Colonic mucosa (tissue), 4 donors: ENCODE data around the gene MTRF1. TPM values are rescaled to one million over a fixed set of nuclear protein-coding genes. Genes with fewer than 3 reads are reported as not detected.

Source experiments
- DNase-seq: peaks from one replicate; pipeline ENCODE4 v3.0.0-alpha.2; 2020
- H3K27ac ChIP-seq: fragments of 200-600 bp; one replicate; pipeline ENCODE4 v1.8.0; 2021
- H3K27me3 ChIP-seq: fragments of 200-600 bp; one replicate; pipeline ENCODE4 v1.8.0; 2021
- H3K36me3 ChIP-seq: fragments of 200-600 bp; one replicate; pipeline ENCODE4 v1.8.0; 2021
- H3K4me1 ChIP-seq: fragments of 200-600 bp; one replicate; pipeline ENCODE4 v1.8.0; 2021; ENCODE audit warnings: mild to moderate bottlenecking
- H3K4me3 ChIP-seq: fragments of 200-600 bp; one replicate; pipeline ENCODE4 v1.8.0; 2021
- H3K9ac ChIP-seq, 2 donors: one replicate each; pipeline ENCODE4 v1.7.0; 2013; ENCODE audit warnings: control low read depth in 2 of 2, low read depth in 2 of 2, low read length in 2 of 2
- H3K9me3 ChIP-seq: fragments of 200-600 bp; one replicate; pipeline ENCODE4 v1.8.0; 2021
- CTCF ChIP-seq: fragments of 200-600 bp; IDR thresholded peaks from one replicate; pipeline ENCODE4 v1.8.0; 2022; ENCODE audit warnings: antibody characterized with exemption, mild to moderate bottlenecking
- intact Hi-C: fragments of 100-400 bp; cut with DNase I; formaldehyde crosslinking; loops from one replicate; pipeline ENCODE4 v1.14.1; 2022
- total RNA-seq, 2 donors: library from RNA; stranded (reverse); fragmentation: NEBNext Ultra II Directional in 1 of 2; extraction: Animal tissue kit (Norgen Biotek cat#: 25700) in 1 of 2; gene quantifications; one replicate each; pipeline ENCODE4 v1.2.1, GENCODE V29; 2021
- donor health status: healthy.
- donor health status: DM: no; HTN: no; CAD: no.
- donor health status: DM: no; HTN: no; CAD: no.

MTRF1 gene
- total RNA-seq, 2 donors from 2014 or later, result 11.4 to 16.3 TPM

- intact Hi-C loops, result no loop called here
- TF ChIP-seq CTCF, result no peak
- H3K9ac ChIP-seq, result no peak overlapping the region
- H3K4me3 ChIP-seq, result no peak overlapping the region
- H3K4me1 ChIP-seq, result no peaks in the 10 kb centered on the region
- no peaks in the 10 kb centered on the region for H3K9me3 ChIP-seq
- no peak for DNase-seq
- no peaks in the 10 kb centered on the region for H3K27me3 ChIP-seq
- no peak overlapping the region for H3K27ac ChIP-seq
- no peaks in the 10 kb centered on the region for H3K36me3 ChIP-seq
These were observed 59.6 kb downstream of the MTRF1 start for GRCh38 chr13:41203810-41204209.

DNA sequence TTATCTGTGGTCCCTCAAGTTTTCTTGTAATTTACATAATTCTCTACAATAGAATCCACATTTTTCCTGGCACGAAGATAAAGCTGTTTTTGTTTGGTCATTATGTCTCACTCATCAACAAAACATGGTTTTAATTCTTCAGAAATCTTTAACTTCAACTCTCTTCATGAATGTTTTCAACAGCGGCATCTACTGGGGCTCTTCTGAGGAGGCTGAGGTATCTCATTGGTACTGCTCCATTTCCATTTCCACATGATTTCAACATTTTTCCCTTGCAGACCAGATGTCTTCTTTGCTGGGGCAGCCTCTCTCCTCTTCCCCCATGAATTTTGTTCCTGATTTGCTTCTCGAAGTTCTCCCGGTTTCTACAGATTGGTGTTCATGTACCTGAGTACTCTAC lies 63.2 kb downstream of the MTRF1 start:
- H3K9ac ChIP-seq, result no peak overlapping the region
- no peak for DNase-seq
- TF ChIP-seq CTCF, result no peak
- no peaks in the 10 kb centered on the region for H3K9me3 ChIP-seq
- no peak overlapping the region for H3K4me3 ChIP-seq
- no peaks in the 10 kb centered on the region for H3K4me1 ChIP-seq
- intact Hi-C loops, result no loop called here
- no peaks in the 10 kb centered on the region for H3K27me3 ChIP-seq
- no peaks in the 10 kb centered on the region for H3K36me3 ChIP-seq
- no peak overlapping the region for H3K27ac ChIP-seq

DNA sequence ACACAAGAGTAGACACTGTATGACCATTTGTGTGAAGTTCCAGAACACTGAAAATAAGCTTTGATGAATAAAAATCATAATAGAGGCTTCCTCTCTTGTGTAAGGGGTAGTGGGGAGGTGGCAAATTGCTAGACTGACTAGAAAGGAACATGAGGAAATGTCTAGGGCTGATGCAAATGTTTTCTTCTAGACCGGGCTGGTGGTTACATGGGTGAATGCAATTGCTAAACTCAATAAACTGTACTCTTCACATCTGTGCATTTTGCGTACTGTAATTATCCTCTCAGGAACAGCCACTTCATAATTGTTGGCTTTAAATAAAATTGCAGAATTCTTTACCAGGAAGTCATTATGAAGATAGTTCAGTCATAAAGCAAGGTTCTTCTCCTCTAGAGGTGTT lies 63.9 kb downstream of the MTRF1 start:
- intact Hi-C loops, result loop anchor here (5.0 kb wide), 1 partner anchor 67 kb away; the partner anchor contains the start of gene KBTBD6
- Histone ChIP-seq H3K36me3 (no peaks in the 10 kb centered on the region), H3K27me3 (no peaks in the 10 kb centered on the region), H3K9ac (no peak overlapping the region), H3K27ac (no peak overlapping the region), H3K4me3 (no peak overlapping the region), H3K4me1 (no peaks in the 10 kb centered on the region), H3K9me3 (no peaks in the 10 kb centered on the region)
- no peak for DNase-seq
- TF ChIP-seq CTCF, result no peak

GRCh38 chr13:41199079-41199478 lies 64.3 kb downstream of the MTRF1 start:
- H3K27ac ChIP-seq, result no peak overlapping the region
- no peak for DNase-seq
- intact Hi-C loops, result loop anchor here (5.0 kb wide), 1 partner anchor 67 kb away; the partner anchor contains the start of gene KBTBD6

DNA sequence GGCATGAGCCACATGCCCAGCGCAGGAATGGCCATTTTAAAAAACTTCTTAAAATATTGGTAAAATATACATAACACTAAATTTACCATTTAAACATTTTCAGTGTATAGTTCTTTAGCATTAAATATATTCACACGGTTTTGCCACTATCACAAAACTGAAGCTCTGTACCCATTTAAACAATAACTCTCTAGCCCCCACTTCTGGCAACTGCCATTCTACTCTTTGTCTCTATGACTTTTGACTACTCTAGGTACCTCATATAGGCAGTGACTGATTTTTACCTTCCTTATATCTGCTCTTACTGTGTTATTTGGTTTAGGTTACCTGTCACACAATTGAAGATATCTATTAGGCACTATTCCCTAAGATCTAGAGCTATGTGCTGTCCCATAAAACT lies 66.8 kb downstream of the MTRF1 start:
- DNase-seq, result no peak
- Histone ChIP-seq H3K27me3 (no peaks in the 10 kb centered on the region), H3K4me3 (no peak overlapping the region), H3K9me3 (no peaks in the 10 kb centered on the region), H3K36me3 (no peaks in the 10 kb centered on the region), H3K27ac (no peak overlapping the region), H3K9ac (no peak overlapping the region), H3K4me1 (no peaks in the 10 kb centered on the region)
- TF ChIP-seq CTCF, result no peak
- intact Hi-C loops, result loop anchor here (5.0 kb wide), 1 partner anchor 64 kb away; the partner anchor contains the start of gene KBTBD6

More at GRCh38 chr13:41199079-41199478, 64.3 kb downstream of the MTRF1 start:
- H3K4me3 ChIP-seq, result no peak overlapping the region
- H3K27me3 ChIP-seq, result no peaks in the 10 kb centered on the region
- no peaks in the 10 kb centered on the region for H3K9me3 ChIP-seq
- H3K9ac ChIP-seq, result no peak overlapping the region
- no peaks in the 10 kb centered on the region for H3K36me3 ChIP-seq
- TF ChIP-seq CTCF, result no peak
- H3K4me1 ChIP-seq, result no peaks in the 10 kb centered on the region
